CD14-positive monocyte (primary cell): ENCODE results near the gene CFD. TPM values are rescaled to one million over a fixed set of nuclear protein-coding genes. Genes with fewer than 3 reads are reported as not detected.

Experiments
- DNase-seq, 3 donors: peaks; one replicate each; pipeline ENCODE4 v3.0.0-alpha.2; 2011 to 2022
- H2AFZ ChIP-seq: 2 replicates; pipeline ENCODE4 v1.6.0; 2012; ENCODE audit warnings: mild to moderate bottlenecking, low read depth, low read length, inconsistent platforms; ENCODE audit not compliant: insufficient read depth, poor library complexity, severe bottlenecking
- H3K27ac ChIP-seq, 2 donors: 1 replicate in 1 of 2; 2 replicates in 1 of 2; pipeline ENCODE4 v1.5.1; 2012 to 2013; ENCODE audit warnings: low read length in 2 of 2, control low read depth in 1 of 2, inconsistent platforms in 1 of 2, low read depth in 1 of 2, mild to moderate bottlenecking in 1 of 2
- H3K27me3 ChIP-seq, 2 donors: one replicate each; pipeline versions ENCODE4 v1.6.0 to v1.6.1; 2011 to 2013; ENCODE audit warnings: low read length in 2 of 2; ENCODE audit not compliant: control insufficient read depth in 2 of 2, insufficient read depth in 2 of 2
- H3K36me3 ChIP-seq, 2 donors: replicated peaks in 1 of 2; 1 replicate in 1 of 2; 2 replicates in 1 of 2; pipeline versions ENCODE4 v1.5.1 to v1.6.1; 2012 to 2013; ENCODE audit warnings: low read length in 2 of 2, control low read depth in 1 of 2, inconsistent platforms in 1 of 2, mild to moderate bottlenecking in 1 of 2; ENCODE audit not compliant: insufficient read depth in 2 of 2, control insufficient read depth in 1 of 2
- H3K4me1 ChIP-seq, 2 donors: 1 replicate in 1 of 2; 2 replicates in 1 of 2; pipeline versions ENCODE4 v1.5.1 to v1.6.1; 2012 to 2013; ENCODE audit warnings: low read length in 2 of 2, control low read depth in 1 of 2, inconsistent platforms in 1 of 2, mild to moderate bottlenecking in 1 of 2, moderate library complexity in 1 of 2; ENCODE audit not compliant: insufficient read depth in 2 of 2, control insufficient read depth in 1 of 2
- H3K4me2 ChIP-seq: replicated peaks from 2 replicates; pipeline ENCODE3; 2012; ENCODE audit warnings: low read length, moderate library complexity, mild to moderate bottlenecking; ENCODE audit not compliant: poor library complexity, severe bottlenecking; ENCODE audit errors: extremely low read depth
- H3K4me3 ChIP-seq, 3 experiments: fragments of 200-600 bp in 1 of 3; sonication (generic) in 1 of 3; replicated peaks in 1 of 3; 1 replicate in 2 of 3; 2 replicates in 1 of 3; pipeline ENCODE4 v1.5.1; 2011 to 2013; ENCODE audit warnings: low read length in 3 of 3, mild to moderate bottlenecking in 3 of 3, control low read depth in 2 of 3, low read depth in 2 of 3, inconsistent platforms in 1 of 3, moderate library complexity in 1 of 3
- H3K79me2 ChIP-seq: 2 replicates; pipeline ENCODE4 v1.6.0; 2012; ENCODE audit warnings: mild to moderate bottlenecking, control low read depth, inconsistent platforms, low read length, moderate library complexity; ENCODE audit not compliant: insufficient read depth
- H3K9ac ChIP-seq: 2 replicates; pipeline ENCODE4 v1.6.0; 2017; ENCODE audit warnings: low read length, mild to moderate bottlenecking; ENCODE audit not compliant: insufficient read depth, poor library complexity, severe bottlenecking
- H3K9me3 ChIP-seq, 2 donors: replicated peaks in 1 of 2; 1 replicate in 1 of 2; 2 replicates in 1 of 2; pipeline versions ENCODE4 v1.5.1 to v1.6.1; 2012 to 2013; ENCODE audit warnings: low read length in 2 of 2, control low read depth in 1 of 2; ENCODE audit not compliant: control insufficient read depth in 1 of 2, insufficient read depth in 1 of 2
- H4K20me1 ChIP-seq: 2 replicates; pipeline ENCODE4 v1.6.0; 2012; ENCODE audit warnings: mild to moderate bottlenecking, low read length, control low read depth, moderate library complexity; ENCODE audit not compliant: insufficient read depth
- H3K27ac Mint-ChIP-seq, 7 donors: one replicate each; pipeline ENCODE4 v1.8.0; 2020; ENCODE audit warnings: mild to moderate bottlenecking in 7 of 7, mixed read lengths in 7 of 7, moderate library complexity in 6 of 7, inconsistent platforms in 2 of 7
- H3K27me3 Mint-ChIP-seq, 3 donors: one replicate each; pipeline ENCODE4 v1.8.0; 2021 to 2022; ENCODE audit warnings: low read depth in 3 of 3, mild to moderate bottlenecking in 3 of 3, mixed read lengths in 3 of 3, moderate library complexity in 3 of 3, inconsistent platforms in 1 of 3
- H3K36me3 Mint-ChIP-seq, 2 donors: one replicate each; pipeline ENCODE4 v1.8.0; 2020; ENCODE audit warnings: mixed read lengths in 2 of 2, inconsistent platforms in 1 of 2, mild to moderate bottlenecking in 1 of 2
- H3K4me1 Mint-ChIP-seq: one replicate; pipeline ENCODE4 v1.8.0; 2020; ENCODE audit warnings: mild to moderate bottlenecking, mixed read lengths
- H3K4me3 Mint-ChIP-seq, 2 donors: one replicate each; pipeline ENCODE4 v1.8.0; 2020; ENCODE audit warnings: mild to moderate bottlenecking in 2 of 2, mixed read lengths in 2 of 2, moderate library complexity in 1 of 2
- H3K9me3 Mint-ChIP-seq, 7 donors: one replicate each; pipeline ENCODE4 v1.8.0; 2020 to 2022; ENCODE audit warnings: mixed read lengths in 7 of 7, mild to moderate bottlenecking in 6 of 7, moderate library complexity in 6 of 7, inconsistent platforms in 2 of 7
- CTCF ChIP-seq: fragments of 200-600 bp; IDR thresholded peaks from one replicate; pipeline ENCODE4 v1.8.0; 2022; ENCODE audit warnings: antibody characterized with exemption, mild to moderate bottlenecking
- WGBS: methylation state at CpG from one replicate; pipeline ENCODE4 v1.1.5; 2013; ENCODE audit warnings: missing lambda C conversion rate; ENCODE audit not compliant: insufficient coverage; 5-methylcytosine and 5-hydroxymethylcytosine counted together
- intact Hi-C, 2 donors: fragments of 100-400 bp; cut with micrococcal nuclease; formaldehyde crosslinking; loops; one replicate each; pipeline versions ENCODE4 v1.15.0 to v1.15.1; 2023
- polyA plus RNA-seq, 3 donors: library from polyadenylated mRNA; depleted of rRNA in 1 of 3; unstranded in 2 of 3; stranded (reverse) in 1 of 3; fragments of 300-500 nt in 2 of 3; fragments of >200 nt in 1 of 3; fragmentation: Illumina TruSeq in 2 of 3; gene quantifications; 1 replicate in 2 of 3; 2 replicates in 1 of 3; pipeline ENCODE4 v1.2.3, GENCODE V29; 2012 to 2021

Gene CFD
- polyA plus RNA-seq, 3 donors: 272 to 862 (median 654) TPM

GRCh38 chr19:892243-892893 is 32.9 kb downstream of the CFD start:
- DNase-seq: no peak
- peaks cover 18% of the 10 kb centered on the region for H4K20me1 ChIP-seq
- peak overlapping the region; percentile 77 for H3K9ac ChIP-seq
- Mint-ChIP-seq H3K4me1 (peaks cover 24% of the 10 kb centered on the region), H3K4me3 (peak overlapping the region; percentile 77 to 80), H3K36me3 (peaks cover 17 to 49% of the 10 kb centered on the region in 2 donors), H3K27ac (peak overlapping the region; percentile 49 to 91 (median 73)), H3K9me3 (no peaks in the 10 kb centered on the region), H3K27me3 (peaks cover 0 to 3% (median 0%) of the 10 kb centered on the region in 3 donors)
- H3K36me3 ChIP-seq: peaks cover 19 to 34% of the 10 kb centered on the region in 2 donors
- WGBS: 5% methylated on average over 24 of the region's 27 CpGs
- H3K9me3 ChIP-seq: no peaks in the 10 kb centered on the region
- peaks cover 15 to 19% of the 10 kb centered on the region in 2 donors for H3K4me1 ChIP-seq
- H3K4me2 ChIP-seq: peak overlapping the region; percentile 91
- TF ChIP-seq CTCF: no peak
- H3K4me3 ChIP-seq: peak overlapping the region; percentile 73 to 85 (median 74)
- intact Hi-C loops: loop anchor here in 1 of 2 donors (2.0 kb wide), 1 partner anchor 16 kb away; no protein-coding TSS in a partner anchor
- peak overlapping the region; percentile 16 to 95 for H3K27ac ChIP-seq
- peaks cover 13% of the 10 kb centered on the region for H3K79me2 ChIP-seq
- H2AFZ ChIP-seq: peak overlapping the region; percentile 85
- H3K27me3 ChIP-seq: no peaks in the 10 kb centered on the region

- Histone ChIP-seq H3K4me2 (peak within 1 kb of the TSS; percentile 91), H2AFZ (peak within 1 kb of the TSS; percentile 85), H3K79me2 (peaks cover 13% of the 10 kb centered on the region), H3K27ac (peak within 1 kb of the TSS; percentile 77 to 95), H4K20me1 (peaks cover 23% of the 10 kb centered on the region), H3K36me3 (peaks cover 19 to 34% of the 10 kb centered on the region in 2 donors), H3K4me3 (peak within 1 kb of the TSS; percentile 73 to 85 (median 74)), H3K9me3 (no peaks in the 10 kb centered on the region), H3K4me1 (peaks cover 15 to 19% of the 10 kb centered on the region in 2 donors), H3K9ac (peak within 1 kb of the TSS; percentile 77), H3K27me3 (no peaks in the 10 kb centered on the region)
- H3K36me3 Mint-ChIP-seq: peaks cover 18 to 48% of the 10 kb centered on the region in 2 donors
- intact Hi-C loops: loop anchor here in 1 of 2 donors (2.0 kb wide), 1 partner anchor 16 kb away; no protein-coding TSS in a partner anchor
- peaks cover 0 to 3% (median 2%) of the 10 kb centered on the region in 3 donors for H3K27me3 Mint-ChIP-seq
- 2% methylated on average over 58 of the region's 69 CpGs for WGBS
- H3K4me1 Mint-ChIP-seq: peaks cover 24% of the 10 kb centered on the region
- DNase-seq: peak; percentile 93 to 95 (median 94)
- H3K27ac Mint-ChIP-seq: peak within 1 kb of the TSS; percentile 95 to 99 (median 98)
- H3K9me3 Mint-ChIP-seq: no peaks in the 10 kb centered on the region
- peak within 1 kb of the TSS; percentile 80 to 83 for H3K4me3 Mint-ChIP-seq
- no peak for TF ChIP-seq CTCF
These were observed 33.6 kb downstream of the CFD start, which contains the start of the genes MED16 and RNU6-9 for GRCh38 chr19:892894-893689. MED16 (minus strand) TSS chr19:893187; CDS start chr19:891131, 2,056 bp downstream. RNU6-9 (plus strand) TSS chr19:893484.
